GM19438 (cell line): Measurements from ENCODE around the gene SNRNP48.

Source experiments
- ATAC-seq: cut with Tn5 transposase; IDR thresholded peaks from one replicate; pipeline ENCODE4 v1.9.1; 2021; ENCODE audit warnings: low read depth; ENCODE audit not compliant: unreplicated experiment

Gene SNRNP48, protein sequence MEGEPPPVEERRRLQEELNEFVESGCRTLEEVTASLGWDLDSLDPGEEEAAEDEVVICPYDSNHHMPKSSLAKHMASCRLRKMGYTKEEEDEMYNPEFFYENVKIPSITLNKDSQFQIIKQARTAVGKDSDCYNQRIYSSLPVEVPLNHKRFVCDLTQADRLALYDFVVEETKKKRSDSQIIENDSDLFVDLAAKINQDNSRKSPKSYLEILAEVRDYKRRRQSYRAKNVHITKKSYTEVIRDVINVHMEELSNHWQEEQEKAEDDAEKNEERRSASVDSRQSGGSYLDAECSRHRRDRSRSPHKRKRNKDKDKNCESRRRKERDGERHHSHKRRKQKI

GRCh38 chr6:7589949-7590917 lies at the start of gene SNRNP48:
TSS of gene SNRNP48 (plus strand) at chr6:7590198. CDS start at chr6:7590258, 60 bp downstream.
- peak; percentile 100 for ATAC-seq

GRCh38 chr6:7540595-7540994 lies 49.4 kb upstream of the SNRNP48 start:
- ATAC-seq = no peak

DNA sequence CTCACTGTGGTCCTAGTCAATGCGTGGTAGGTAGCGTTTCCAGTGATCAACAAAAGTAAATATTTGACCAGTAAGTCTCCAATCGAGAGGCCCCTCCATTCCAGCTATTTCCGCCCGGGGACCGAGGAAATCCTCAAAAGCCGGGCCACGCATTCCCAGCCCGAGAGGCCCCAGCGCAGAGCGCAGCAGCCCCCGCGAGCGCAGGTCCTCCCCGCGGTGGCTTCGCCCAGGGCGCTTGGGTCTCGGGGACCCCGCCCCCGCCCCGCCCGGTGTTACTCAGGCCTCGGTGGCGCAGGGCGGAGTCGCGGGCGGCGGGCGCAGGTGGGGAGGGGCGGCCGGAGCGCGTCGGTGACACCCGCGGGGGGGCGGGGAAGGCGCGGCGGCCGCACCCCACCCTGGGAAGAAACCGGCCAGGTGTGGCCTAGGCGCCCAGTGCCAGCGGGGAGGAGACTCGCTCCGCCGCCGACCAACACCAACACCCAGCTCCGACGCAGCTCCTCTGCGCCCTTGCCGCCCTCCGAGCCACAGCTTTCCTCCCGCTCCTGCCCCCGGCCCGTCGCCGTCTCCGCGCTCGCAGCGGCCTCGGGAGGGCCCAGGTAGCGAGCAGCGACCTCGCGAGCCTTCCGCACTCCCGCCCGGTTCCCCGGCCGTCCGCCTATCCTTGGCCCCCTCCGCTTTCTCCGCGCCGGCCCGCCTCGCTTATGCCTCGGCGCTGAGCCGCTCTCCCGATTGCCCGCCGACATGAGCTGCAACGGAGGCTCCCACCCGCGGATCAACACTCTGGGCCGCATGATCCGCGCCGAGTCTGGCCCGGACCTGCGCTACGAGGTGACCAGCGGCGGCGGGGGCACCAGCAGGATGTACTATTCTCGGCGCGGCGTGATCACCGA lies 48.6 kb upstream of the SNRNP48 start, which contains the start of gene DSP:
Gene DSP, plus strand, starts transcription at position 497 of the 890 bp plus-strand sequence. Its CDS starts 245 bp downstream, at position 742.
- ATAC-seq = no peak

- ATAC-seq = no peak
These were observed 47.7 kb upstream of the SNRNP48 start for GRCh38 chr6:7542065-7542873.

DNA sequence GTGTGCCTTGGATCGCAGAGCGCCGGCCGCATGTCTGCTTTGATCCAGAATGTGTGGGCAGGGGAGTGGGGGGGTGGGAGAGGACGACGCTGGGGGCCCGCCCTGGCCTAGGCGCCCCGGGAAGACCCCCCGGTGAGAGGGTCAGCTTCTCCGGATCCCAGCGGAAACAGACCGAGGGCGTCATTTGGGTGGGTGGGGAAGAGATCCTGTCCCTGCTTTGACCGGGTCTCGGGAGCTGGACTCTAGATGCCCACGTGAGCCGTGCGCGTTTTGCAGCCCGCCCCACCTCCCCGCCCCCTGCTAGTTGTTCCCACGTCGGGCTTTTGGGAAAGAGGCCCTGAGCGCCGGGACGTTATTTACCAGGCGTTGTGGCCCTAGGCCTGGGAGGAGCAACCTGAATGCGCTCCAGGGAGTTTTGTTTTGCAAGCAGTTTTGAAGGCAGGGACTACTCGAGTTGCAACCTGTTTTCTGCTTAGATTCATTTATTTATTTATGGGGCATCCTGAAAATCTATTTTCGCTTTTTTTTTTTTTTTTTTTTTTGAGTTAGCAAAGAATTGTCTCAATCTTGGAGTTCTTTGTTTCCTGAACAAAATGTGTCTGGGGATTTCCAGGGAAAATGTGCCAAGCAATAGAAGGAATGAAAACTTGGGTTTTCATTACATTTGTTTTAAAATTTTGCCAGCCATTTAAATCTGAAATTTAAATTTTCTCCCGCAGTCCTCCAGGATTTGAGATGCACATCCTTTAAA lies 46.9 kb upstream of the SNRNP48 start:
- no peak for ATAC-seq

- no peak for ATAC-seq
These were observed 46.1 kb upstream of the SNRNP48 start for GRCh38 chr6:7543789-7544424.

DNA sequence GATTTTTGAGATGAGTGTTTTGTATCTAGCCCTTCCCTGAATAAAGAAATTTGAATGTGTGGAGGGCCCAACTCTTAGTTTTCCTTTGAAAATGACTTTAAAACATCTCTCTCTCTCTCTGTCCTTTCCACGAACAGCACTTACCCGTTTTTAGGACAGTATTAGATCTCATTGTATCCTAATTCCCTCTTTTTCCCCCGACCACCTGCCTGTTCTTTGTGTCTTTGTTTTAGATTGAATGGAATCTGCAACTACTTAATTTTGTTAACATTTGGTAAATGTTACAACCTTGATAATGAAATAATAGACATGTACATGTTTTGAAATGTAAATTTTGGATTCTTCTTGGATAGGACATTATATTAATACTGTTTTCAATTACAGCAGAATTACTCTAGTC lies 45.4 kb upstream of the SNRNP48 start:
- ATAC-seq = no peak

- no peak for ATAC-seq
These were observed 44.5 kb upstream of the SNRNP48 start for GRCh38 chr6:7545316-7546019.

- no peak for ATAC-seq
These were observed 44.0 kb upstream of the SNRNP48 start for GRCh38 chr6:7546020-7546369.

DNA sequence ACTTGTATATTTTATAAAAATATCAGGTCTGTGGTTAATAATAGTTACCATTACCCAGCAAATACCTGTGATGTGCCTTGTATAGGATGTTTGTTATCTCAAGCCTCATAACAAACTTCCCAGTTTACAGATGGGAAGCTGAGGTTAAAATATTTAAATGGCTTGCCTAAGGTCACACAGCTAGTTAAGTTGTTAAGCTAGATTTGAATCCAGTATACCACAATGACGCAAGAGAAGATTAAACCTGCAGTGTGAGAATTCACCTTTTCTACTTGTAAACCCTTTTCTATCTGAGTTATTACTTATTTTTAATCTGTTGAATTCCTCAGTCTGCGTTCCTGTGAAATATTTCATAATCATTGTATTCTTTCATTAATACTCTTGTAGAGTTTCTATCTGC lies 43.6 kb upstream of the SNRNP48 start:
- no peak for ATAC-seq

DNA sequence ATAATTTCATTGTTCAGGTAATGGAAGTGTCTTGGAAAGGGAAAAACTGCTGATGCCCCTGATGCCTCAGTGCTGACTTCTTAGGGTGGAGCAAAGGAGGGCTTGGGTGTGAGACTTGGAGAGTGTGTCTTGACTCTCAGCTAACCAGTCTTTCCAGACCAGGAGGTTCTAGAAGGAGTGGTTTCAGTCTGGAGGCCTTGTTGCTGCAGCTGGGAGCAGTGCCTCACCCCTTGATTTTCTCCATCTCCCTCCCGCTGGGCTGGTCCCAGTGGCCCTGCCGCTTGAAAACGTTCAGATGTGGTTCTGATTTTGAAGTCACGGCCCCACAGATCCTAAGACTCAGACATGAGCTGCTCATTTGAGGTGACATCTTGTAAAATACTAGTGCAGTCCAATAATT lies 43.1 kb upstream of the SNRNP48 start:
- no peak for ATAC-seq

- no peak for ATAC-seq
These were observed 42.7 kb upstream of the SNRNP48 start for GRCh38 chr6:7547315-7547714.

DNA sequence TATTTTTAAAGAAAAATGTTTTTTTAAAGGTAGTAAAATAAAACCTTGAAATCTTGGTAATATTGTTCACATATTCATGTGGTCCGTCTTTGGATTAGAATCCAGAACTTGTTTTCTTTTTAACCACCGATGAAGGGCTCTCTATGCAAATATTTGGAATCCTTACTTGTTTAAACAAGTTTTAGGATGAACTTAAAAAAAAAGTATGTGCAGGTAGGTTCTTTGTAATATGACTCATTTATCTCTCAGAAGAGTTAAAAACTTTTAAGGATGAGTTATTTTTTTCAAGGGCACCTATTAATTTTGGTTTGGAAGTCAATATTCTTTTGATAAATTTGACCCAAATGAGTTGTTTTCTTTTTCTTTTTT lies 39.6 kb upstream of the SNRNP48 start:
- no peak for ATAC-seq

DNA sequence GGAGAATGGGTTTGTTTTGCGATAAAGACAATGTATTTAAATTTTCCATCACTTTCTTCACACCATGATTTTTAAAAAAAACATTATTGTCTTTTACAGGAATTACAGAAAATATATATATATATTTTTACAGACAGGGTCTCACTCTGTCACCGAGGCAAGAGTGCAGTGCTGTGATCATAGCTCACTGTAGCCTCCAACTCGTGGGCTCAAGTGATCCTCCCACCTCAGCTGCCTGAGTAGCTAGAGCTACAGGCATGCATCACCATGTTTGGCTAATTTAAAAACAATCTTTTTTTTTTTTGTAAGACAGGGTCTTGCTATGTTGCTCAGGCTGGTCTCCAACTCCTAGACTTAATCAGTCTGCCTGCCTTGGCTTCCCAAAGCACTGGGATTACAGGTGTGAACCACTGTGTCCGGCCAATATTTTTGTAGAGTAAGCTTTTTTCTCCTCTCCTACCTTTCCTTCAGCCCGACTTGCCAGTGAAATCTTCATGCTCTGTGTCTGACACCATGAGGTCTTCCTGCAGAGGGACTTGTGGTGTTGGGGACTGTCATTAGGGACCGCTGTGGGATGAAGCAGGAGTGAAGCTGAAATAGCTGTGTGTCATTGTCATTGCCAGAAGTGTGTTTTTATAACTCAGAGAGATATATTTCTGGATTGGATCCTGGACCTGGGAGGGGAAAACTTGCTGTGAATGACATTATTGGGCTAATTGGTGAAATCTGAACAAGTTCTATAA lies 35.3 kb upstream of the SNRNP48 start:
- ATAC-seq = no peak

DNA sequence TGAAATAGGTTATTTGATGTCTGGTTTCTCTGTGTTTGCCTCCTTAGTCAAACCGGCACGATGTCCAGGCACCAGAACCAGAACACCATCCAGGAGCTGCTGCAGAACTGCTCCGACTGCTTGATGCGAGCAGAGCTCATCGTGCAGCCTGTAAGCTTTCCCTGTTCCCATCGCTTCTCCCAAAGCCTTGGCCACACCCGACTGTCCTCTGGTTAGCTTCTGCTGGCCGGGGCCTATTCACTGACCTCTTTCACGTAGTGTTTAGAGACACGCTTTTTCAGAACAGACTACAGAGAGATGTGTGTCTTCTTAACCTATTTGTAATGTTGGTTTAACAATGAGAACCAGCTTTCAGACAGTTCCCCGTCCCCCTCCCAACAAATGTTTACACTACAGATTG lies 34.3 kb upstream of the SNRNP48 start:
- ATAC-seq = no peak

GRCh38 chr6:7556394-7557106 lies 33.4 kb upstream of the SNRNP48 start:
- no peak for ATAC-seq

- ATAC-seq = no peak
These were observed 32.3 kb upstream of the SNRNP48 start for GRCh38 chr6:7557652-7558051.
